ENCODE measurements around the gene MCTP1.

- TF ChIP-seq CTCF (IDR thresholded peaks at IDR 0.05) (no peak), POLR2AphosphoS5 (IDR thresholded peaks at IDR 0.05) (no peak), POLR2A (IDR thresholded peaks at IDR 0.05; ENCODE audit: low read depth) (no peak)
Observed at GRCh38 chr5:95102080-95102479, 182.8 kb downstream of the MCTP1 start.

Data from esophagus muscularis mucosa (tissue), 3 donors.